Measurements from ENCODE around the gene SNAPC4. TPM values are rescaled to one million over a fixed set of nuclear protein-coding genes. Genes with fewer than 3 reads are reported as not detected.

SNAPC4 gene
- total RNA-seq, 4 donors from 2014 or later = 6.0 to 14.5 (median 10.1) TPM

DNA sequence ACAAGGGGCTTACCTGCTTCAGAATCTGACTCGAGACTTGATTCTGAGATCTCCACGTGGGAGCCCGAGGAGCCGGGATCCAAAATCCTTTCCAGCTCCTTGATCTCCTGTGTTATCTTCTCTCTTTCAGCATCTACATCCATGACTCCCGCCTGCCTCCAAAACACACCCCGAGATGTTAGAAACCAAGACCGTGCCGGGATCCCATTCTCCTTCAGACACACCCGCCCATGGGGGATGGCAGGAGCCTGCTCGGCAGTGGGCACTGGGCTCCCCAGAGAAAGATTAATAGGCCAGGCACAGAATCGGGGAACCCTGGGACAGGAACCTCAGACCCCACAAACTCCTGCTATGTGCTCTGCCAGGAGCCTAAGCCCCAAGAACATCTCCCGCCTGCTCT, 1.7 kb downstream of the SNAPC4 start:
- no peak for DNase-seq
- Histone ChIP-seq H3K4me3 (no peak overlapping the region), H3K9me3 (no peaks in the 10 kb centered on the region), H3K36me3 (peaks cover 0 to 13% (median 6%) of the 10 kb centered on the region in 4 donors), H3K27me3 (no peaks in the 10 kb centered on the region), H3K27ac (no peak overlapping the region), H3K4me1 (peaks cover 10 to 39% (median 31%) of the 10 kb centered on the region in 4 donors)
- intact Hi-C loops (cut with DNase I; ENCODE audit: low total_unique reads) = no loop called here
- TF ChIP-seq POLR2AphosphoS5 (IDR thresholded peaks at IDR 0.05) (no peak), POLR2A (IDR thresholded peaks at IDR 0.05) (no peak), EP300 (IDR thresholded peaks at IDR 0.05; ENCODE audit: low read depth) (no peak)
- TF ChIP-seq, protein P1, sequence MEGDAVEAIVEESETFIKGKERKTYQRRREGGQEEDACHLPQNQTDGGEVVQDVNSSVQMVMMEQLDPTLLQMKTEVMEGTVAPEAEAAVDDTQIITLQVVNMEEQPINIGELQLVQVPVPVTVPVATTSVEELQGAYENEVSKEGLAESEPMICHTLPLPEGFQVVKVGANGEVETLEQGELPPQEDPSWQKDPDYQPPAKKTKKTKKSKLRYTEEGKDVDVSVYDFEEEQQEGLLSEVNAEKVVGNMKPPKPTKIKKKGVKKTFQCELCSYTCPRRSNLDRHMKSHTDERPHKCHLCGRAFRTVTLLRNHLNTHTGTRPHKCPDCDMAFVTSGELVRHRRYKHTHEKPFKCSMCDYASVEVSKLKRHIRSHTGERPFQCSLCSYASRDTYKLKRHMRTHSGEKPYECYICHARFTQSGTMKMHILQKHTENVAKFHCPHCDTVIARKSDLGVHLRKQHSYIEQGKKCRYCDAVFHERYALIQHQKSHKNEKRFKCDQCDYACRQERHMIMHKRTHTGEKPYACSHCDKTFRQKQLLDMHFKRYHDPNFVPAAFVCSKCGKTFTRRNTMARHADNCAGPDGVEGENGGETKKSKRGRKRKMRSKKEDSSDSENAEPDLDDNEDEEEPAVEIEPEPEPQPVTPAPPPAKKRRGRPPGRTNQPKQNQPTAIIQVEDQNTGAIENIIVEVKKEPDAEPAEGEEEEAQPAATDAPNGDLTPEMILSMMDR (IDR thresholded peaks at IDR 0.05) = no peak
- in situ Hi-C loops (cut with MboI; ENCODE audit: low pct_ligation_motif_present in 1 of 4, low pct_unique_long_range_greater_than_20kb in 1 of 4, low sequenced_read_pairs in 3 of 4) = no loop called here
- WGBS, 2 donors (ENCODE audit: low coverage in 1 of 2) = 94% methylated on average over 3 to 11 of the region's 12 CpGs

GRCh38 chr9:136397643-136398042, 2.3 kb downstream of the SNAPC4 start:
- in situ Hi-C loops (cut with MboI; ENCODE audit: low pct_ligation_motif_present in 1 of 4, low pct_unique_long_range_greater_than_20kb in 1 of 4, low sequenced_read_pairs in 3 of 4) = no loop called here

DNA sequence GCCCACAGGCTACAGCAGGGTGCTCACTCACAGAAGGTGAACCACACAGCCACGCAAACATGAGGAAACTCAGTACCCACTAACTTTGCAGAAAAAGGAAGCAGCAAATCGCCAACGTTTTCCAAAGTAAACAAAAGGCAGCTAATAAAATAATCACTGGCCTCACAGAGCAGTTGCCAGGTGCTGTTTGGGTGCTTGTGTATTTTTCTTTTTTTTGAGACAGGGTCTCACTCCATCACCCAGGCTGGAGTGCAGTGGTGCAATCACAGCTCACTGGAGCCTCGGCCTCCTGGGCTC, 3.8 kb downstream of the SNAPC4 start:
- Histone ChIP-seq H3K9me3 (no peaks in the 10 kb centered on the region), H3K27ac (peak overlapping the region in 2 of 4 donors; percentile 6 to 38), H3K27me3 (no peaks in the 10 kb centered on the region), H3K4me3 (no peak overlapping the region), H3K4me1 (peaks cover 10 to 39% (median 31%) of the 10 kb centered on the region in 4 donors), H3K36me3 (peaks cover 0 to 21% (median 10%) of the 10 kb centered on the region in 4 donors)
- in situ Hi-C loops (cut with MboI; ENCODE audit: low pct_ligation_motif_present in 1 of 4, low pct_unique_long_range_greater_than_20kb in 1 of 4, low sequenced_read_pairs in 3 of 4) = no loop called here
- TF ChIP-seq POLR2A (IDR thresholded peaks at IDR 0.05) (no peak), POLR2AphosphoS5 (IDR thresholded peaks at IDR 0.05) (no peak), EP300 (IDR thresholded peaks at IDR 0.05; ENCODE audit: low read depth) (no peak)
- TF ChIP-seq, protein P1 (IDR thresholded peaks at IDR 0.05) = no peak
- DNase-seq = no peak
- intact Hi-C loops (cut with DNase I; ENCODE audit: low total_unique reads) = no loop called here
- 49 to 50% methylated on average over 3 to 4 of the region's 4 CpGs for WGBS, 2 donors (ENCODE audit: low coverage in 1 of 2)

More at GRCh38 chr9:136397643-136398042, 2.3 kb downstream of the SNAPC4 start:
- 70% methylated on average over 6 of the region's 6 CpGs; no CpG with 5 or more reads in 1 of the 2 donors for WGBS, 2 donors (ENCODE audit: low coverage in 1 of 2)
- TF ChIP-seq POLR2A (IDR thresholded peaks at IDR 0.05) (no peak), POLR2AphosphoS5 (IDR thresholded peaks at IDR 0.05) (no peak), EP300 (IDR thresholded peaks at IDR 0.05; ENCODE audit: low read depth) (no peak)
- TF ChIP-seq, protein P1 (IDR thresholded peaks at IDR 0.05) = no peak
- Histone ChIP-seq H3K27me3 (no peaks in the 10 kb centered on the region), H3K36me3 (peaks cover 0 to 13% (median 6%) of the 10 kb centered on the region in 4 donors), H3K4me1 (peaks cover 10 to 39% (median 31%) of the 10 kb centered on the region in 4 donors), H3K9me3 (no peaks in the 10 kb centered on the region), H3K27ac (no peak overlapping the region), H3K4me3 (no peak overlapping the region)
- intact Hi-C loops (cut with DNase I; ENCODE audit: low total_unique reads) = no loop called here
- DNase-seq = no peak

DNA sequence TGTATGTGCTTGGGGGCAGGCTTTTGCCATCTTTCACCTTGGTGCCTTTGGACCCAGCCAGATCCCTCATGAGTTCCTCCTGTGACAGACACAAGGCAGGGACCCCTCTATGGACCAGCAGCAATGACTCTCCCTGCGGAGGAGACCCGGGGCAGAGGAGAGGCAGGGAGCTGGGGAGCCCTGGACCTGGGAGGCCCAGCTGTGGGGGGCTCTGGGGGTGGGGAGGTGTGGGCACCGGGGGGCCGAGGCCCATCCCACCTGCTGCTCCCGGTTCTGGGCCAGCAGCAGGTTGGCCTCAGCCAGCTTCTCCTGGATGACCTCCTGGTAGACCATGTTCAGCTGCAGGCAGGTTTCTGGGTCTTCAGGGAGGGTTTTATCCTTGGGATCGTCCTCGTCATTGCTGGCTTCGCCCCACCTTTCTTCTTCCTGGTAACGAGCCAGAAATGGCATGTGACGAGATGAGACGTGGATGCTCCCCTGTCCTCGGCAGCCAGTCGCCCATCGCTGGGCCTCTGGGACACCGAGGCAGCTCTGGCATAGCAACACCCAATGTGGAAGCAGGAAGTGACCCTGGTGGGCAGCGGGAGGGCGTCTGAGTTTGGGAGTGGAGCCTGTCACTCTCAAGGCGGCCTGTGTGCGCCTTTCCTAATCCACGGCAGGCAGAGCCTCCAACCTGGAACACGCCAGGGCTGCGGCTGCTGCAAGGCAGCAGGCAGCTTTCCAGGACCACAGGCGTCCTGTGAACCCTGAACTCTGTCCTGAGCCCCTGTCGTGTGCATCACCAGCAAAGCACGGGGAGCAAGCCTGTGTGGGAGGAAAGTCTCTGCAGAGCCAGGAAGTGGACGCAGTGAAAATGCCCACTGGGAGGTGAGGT, 4.4 kb downstream of the SNAPC4 start:
- DNase-seq = no peak

More for the DNA sequence above, 4.4 kb downstream of the SNAPC4 start:
- Histone ChIP-seq H3K9me3 (no peaks in the 10 kb centered on the region), H3K27me3 (no peaks in the 10 kb centered on the region), H3K36me3 (peaks cover 0 to 21% (median 10%) of the 10 kb centered on the region in 4 donors), H3K27ac (peak overlapping the region in 2 of 4 donors; percentile 6 to 38), H3K4me1 (peaks cover 9 to 37% (median 29%) of the 10 kb centered on the region in 4 donors), H3K4me3 (no peak overlapping the region)
- 60 to 82% methylated on average over 1 to 24 of the region's 26 CpGs for WGBS, 2 donors (ENCODE audit: low coverage in 1 of 2)
- intact Hi-C loops (cut with DNase I; ENCODE audit: low total_unique reads) (no loop called here), in situ Hi-C loops (cut with MboI; ENCODE audit: low pct_ligation_motif_present in 1 of 4, low pct_unique_long_range_greater_than_20kb in 1 of 4, low sequenced_read_pairs in 3 of 4) (no loop called here)
- no peak for TF ChIP-seq POLR2AphosphoS5 (IDR thresholded peaks at IDR 0.05)
- no peak for TF ChIP-seq POLR2A (IDR thresholded peaks at IDR 0.05)
- TF ChIP-seq, protein P1 (IDR thresholded peaks at IDR 0.05) = no peak
- no peak for TF ChIP-seq EP300 (IDR thresholded peaks at IDR 0.05; ENCODE audit: low read depth)

All from transverse colon (tissue), 4 donors.